Suppressor macrophage (primary cell): Measurements from ENCODE around the gene TRIM47.
A peak's percentile ranks its signal among the peaks of the same experiment; 100 is the strongest.

Experiments
- DNase-seq, 4 experiments: peaks; one replicate each; pipeline ENCODE4 v3.0.0-alpha.2; 2020 to 2022

The TRIM47 gene

DNA sequence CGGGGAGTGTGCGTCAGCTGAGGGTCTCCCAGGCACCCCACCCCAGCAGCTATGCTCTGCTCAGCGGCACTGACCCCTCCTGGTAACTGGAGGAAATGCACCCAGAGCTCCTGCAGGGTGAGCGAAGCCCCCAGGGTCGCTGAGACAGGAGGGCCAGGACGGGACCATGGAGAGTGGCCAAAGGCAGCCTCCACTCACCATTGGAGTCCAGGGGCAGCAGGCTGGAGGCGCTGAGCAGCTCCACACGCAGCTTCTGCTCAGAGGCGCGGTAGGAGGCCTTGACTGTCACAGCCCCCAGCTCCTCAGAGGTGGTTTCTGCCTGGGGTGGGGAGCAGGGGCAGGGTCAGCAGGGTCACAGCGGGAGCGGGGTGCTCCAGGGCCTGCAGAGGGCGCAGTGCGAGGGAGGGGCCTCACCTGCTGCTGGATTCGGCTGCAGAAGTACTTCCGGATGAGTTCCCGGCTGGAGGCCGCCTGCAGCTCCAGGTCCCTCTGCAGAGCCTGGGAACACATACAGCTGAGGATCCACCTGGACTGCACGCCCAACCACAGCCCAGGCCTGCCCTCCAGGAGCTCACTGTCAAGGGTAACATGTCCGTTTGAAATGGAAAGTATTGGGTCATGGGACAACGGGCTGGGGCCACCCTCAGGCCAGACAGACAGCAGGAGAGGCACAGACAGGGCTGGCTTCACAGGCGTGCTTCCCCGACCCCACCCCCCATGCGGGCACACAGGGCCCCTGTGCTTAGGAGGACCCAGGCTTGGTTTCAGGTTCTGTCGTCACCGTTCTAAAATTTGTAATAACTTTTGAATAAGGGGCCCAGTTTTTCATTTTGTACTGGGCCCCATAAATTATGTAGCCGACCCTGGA is 48.0 kb downstream of the TRIM47 start:
- peak in 1 of 4 experiments; percentile 48 for DNase-seq

DNA sequence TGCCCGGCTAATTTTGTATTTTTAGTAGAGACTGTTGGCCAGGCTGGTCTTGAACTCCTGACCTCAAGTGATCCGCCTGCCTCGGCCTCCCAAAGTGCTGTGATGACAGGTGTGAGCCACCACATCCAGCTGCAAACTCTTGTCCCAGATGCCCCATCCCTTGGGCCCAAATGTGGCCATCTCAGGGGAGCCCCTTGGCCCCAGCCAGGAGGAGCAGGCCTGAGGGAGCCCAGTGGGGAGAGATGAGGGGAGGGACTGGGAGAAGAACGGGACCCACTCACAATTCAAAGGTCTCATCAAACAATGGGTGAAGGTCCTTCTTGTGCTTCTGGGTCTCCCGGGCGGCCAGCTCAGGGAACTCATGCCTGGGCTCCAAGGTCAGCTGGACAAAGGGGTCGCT is 48.6 kb downstream of the TRIM47 start:
- no peak for DNase-seq

DNA sequence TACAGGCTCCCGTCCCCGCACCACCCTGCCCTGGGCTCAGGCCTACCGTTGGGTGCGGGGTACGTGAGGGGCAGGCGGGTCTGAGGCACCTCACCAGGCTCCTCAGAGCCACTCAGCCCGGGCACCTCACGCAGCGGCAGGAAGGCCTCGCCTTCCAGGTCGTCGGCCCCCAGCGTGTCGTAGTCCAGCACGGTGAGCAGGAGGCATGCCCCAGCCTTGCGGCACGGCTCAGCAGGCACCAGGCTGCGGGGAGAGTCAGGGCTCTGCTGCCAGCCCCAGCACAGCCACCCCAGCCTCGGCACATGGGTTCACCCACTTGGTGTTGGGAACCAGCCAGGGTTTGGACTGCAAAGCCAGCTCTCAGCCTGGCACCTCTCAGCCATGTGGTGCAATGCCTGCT is 49.6 kb downstream of the TRIM47 start:
- no peak for DNase-seq

DNA sequence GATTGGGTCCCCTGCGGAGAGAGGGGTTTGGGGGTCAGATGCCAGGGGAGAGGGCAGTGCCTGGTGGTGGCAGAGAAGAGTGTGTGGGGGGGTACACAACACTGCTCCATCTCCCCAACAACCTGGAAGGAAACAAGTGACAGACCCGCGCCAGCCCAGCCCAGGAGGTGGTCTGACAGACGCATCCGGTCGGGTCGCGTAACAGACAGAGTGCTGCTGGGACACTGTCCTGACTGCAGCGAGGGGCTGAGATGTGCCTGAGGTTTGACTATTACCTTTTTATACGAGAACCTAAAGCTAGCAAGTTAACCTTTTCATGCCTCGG is 50.3 kb downstream of the TRIM47 start:
- no peak for DNase-seq

DNA sequence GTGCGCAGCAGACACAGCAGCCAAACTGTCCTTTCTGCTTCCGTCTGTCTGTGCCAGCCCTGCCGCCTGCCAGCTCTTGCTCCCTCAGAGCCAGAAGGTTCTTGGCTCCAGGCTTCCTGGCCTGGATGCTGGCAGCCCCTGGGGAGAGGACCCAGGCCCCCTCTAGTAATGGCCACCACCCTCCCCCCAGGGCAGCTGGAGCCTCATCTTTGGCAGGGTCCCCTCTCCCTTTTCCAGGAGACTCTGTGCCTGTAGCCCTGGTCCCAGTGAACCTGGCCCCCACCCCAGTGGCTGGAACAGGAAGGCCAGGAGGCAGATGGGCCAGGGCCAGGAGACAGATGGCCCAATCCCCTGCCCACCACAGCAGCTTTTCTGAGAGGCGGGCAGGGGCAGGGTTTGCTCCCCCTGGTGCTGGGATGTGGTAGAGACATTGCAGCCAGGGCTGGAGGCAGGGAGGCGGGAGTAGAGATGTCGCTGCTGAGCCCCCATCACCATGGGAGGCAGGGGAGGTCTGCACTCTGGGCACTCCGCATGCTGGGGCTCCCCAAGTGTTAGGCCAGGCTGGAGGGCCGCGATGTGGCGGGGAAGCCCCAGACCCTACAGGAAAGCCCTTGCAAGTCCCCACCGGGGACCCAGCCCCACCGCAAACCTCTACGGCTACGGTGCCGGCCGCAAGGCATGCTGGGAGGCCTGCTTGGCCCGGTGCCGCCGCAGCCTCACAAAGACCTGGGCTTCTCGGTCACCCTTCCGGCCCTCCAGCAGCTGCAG is 50.9 kb downstream of the TRIM47 start:
- peak; percentile 57 to 71 (median 62) for DNase-seq

DNA sequence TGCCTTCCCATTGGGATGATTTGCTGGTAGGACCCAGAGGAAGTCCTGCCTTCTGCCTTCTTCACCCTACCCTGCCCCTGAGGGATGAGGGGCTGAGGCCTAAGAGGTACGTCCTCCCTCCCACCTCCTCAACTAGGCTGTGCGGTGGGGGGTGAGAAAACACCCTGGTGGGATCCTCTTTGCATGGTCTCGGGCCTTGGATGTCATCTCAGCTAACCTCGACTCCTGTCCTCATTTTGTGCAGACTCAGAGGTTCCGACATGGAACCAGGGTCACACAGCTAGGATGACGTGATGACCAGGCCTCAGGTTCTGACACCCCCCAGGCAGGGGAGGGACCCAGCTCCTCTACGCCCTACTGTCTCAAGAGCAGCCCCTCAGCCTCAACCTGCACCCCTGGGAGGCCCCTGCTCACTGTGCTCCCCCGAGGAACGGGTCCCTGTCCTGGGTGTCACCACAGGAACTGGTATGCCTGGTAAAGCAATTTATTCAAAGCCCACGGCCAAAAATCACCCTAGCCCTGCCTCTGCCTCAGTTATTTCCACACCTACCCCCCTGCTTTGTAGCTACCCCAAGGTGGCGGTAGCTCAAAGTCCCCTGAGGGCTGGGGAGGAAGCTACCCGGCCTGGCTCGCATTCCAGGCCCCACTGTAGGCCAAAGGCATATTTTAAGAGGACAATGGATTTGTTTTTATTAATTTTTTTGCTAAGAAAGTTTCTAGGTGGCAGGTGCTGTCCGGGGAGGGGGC is 51.6 kb downstream of the TRIM47 start:
- no peak for DNase-seq

DNA sequence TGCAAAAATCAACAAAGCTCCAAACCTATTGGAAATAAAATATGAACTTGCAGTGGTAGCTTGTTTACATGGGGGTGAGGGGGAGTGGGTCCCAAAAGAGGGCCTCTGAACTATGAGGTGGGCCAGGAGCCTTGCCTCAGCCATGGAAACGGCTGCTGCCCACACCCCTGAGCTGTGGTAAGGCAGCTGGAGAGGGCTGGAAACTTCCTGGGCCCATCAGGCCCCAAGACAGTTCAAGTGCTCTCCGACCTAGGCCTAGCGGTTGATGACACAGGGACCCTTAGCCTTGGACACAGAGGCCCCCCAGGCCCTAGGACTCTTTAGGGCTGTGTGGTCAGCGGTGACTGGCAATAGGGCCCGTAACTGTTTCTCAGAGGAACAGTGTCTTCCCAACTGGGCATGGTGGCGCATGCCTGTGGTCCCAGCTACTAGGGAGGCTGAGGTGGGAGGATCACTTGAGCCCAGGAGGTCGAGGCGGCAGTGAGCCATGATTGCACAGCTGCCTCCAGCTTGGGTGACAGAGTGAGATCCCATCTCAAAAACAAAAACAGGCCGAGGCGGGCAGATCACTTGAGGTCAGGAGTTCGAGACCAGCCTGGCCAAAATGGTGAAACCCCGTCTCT is 52.5 kb downstream of the TRIM47 start:
- no peak for DNase-seq

DNA sequence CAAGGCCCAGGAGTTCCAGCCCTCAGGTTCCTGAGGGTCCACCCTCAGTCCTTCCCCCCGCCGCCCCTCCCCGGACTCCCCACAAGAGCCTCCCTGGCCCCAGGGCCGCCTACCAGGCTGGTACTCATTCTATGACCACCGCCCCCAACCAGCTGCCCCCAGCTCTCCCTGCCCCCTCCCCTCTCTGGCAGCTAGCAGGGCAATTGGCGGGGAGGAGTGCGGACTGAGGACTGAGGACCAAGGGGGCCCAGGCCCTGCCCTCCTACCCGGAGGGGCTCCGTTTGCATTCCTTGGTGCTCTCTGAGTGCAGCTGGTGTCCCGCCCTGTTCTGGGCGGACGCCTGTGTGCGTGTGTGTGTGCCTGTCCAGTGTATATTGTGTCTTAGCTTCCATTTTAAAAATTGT is 53.2 kb downstream of the TRIM47 start:
- no peak for DNase-seq

DNA sequence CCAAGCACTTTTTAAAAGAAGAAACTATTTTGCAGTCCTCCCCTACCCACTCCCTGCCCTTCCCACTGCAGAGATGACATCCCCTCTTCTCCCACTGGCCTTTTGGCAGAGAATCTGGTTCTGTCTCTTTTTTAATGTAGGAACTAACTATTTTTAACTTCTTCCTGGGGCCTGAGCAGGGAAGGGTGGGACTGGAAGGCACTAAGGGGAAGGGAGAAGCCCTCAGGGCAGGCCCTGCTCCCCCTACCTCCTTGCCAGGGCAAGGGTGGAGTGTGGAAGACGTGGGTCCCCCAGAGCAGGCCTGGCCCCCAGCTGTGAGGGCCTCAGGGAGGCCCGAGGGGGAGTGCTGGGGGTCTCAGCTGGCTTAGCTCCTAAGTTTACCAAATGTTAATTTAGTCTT is 53.7 kb downstream of the TRIM47 start:
- DNase-seq, result peak; percentile 55 to 70 (median 62)
